K562 (cell line): ENCODE results near the gene ANKLE1. TPM values are rescaled to one million over a fixed set of nuclear protein-coding genes. Genes with fewer than 3 reads are reported as not detected.

ENCODE experiments used
- BRCA1 ChIP-seq, 2 experiments: fragments of 450-650 bp in 1 of 2; sonication (generic) in 1 of 2; formaldehyde crosslinking in 1 of 2; IDR thresholded peaks; 2 replicates each; pipeline versions ENCODE4 v1.5.0 to v1.6.1; 2017 to 2020; ENCODE audit warnings: mild to moderate bottlenecking in 1 of 2, missing genetic modification reagents in 1 of 2
- COPS2 ChIP-seq: fragments of 450-650 bp; conservative IDR thresholded peaks from 2 replicates; pipeline ENCODE4 v1.6.1; 2016; ENCODE audit warnings: mild to moderate bottlenecking, moderate library complexity
- ELF2 ChIP-seq: fragments of 250-450 bp; sonication (Bioruptor Pico); IDR thresholded peaks from 2 replicates; pipeline ENCODE4 v1.5.0; 2021; ENCODE audit warnings: mild to moderate bottlenecking
- FOXJ2 ChIP-seq: fragments of 200-800 bp; sonication (Bioruptor generic); IDR thresholded peaks from 2 replicates; pipeline ENCODE4 v1.6.1; 2016; ENCODE audit warnings: missing genetic modification characterization, missing compliant biosample characterization
- GATAD2B ChIP-seq: fragments of 450-650 bp; IDR thresholded peaks from 2 replicates; pipeline ENCODE4 v1.6.1; 2017; ENCODE audit warnings: mild to moderate bottlenecking, borderline replicate concordance
- MAFK ChIP-seq: IDR thresholded peaks from 2 replicates; pipeline ENCODE4 v1.6.1; 2011; ENCODE audit warnings: low read length, improper control_type of control experiment
- RBM15 ChIP-seq: fragments of 200-400 bp; formaldehyde crosslinking; IDR thresholded peaks from 2 replicates; pipeline ENCODE4 v1.6.1; 2018; ENCODE audit warnings: mild to moderate bottlenecking, low read length, moderate library complexity; ENCODE audit not compliant: insufficient read depth
- SMC3 ChIP-seq: conservative IDR thresholded peaks from 2 replicates; pipeline ENCODE4 v1.6.1; 2011; ENCODE audit warnings: low read depth, low read length, improper control_type of control experiment; ENCODE audit not compliant: insufficient read depth
- TAF1 ChIP-seq: IDR thresholded peaks from 2 replicates; pipeline ENCODE4 v1.6.1; 2011; ENCODE audit warnings: mild to moderate bottlenecking, low read length, moderate library complexity; ENCODE audit not compliant: insufficient read depth, control insufficient read depth, severe bottlenecking; ENCODE audit errors: extremely low read depth
- TCF7 ChIP-seq: sonication (generic); IDR thresholded peaks from 2 replicates; pipeline ENCODE4 v1.6.1; 2016; ENCODE audit warnings: antibody characterized with exemption, borderline replicate concordance
- TEAD1 ChIP-seq, 2 experiments: fragments of 450-650 bp in 1 of 2; sonication (generic) in 1 of 2; formaldehyde crosslinking; IDR thresholded peaks; 2 replicates each; pipeline versions ENCODE4 v1.4.0 to v1.8.0; 2020 to 2022; ENCODE audit warnings: mild to moderate bottlenecking in 2 of 2, missing genetic modification reagents in 1 of 2
- WHSC1 ChIP-seq: IDR thresholded peaks from one replicate; pipeline ENCODE4 v1.6.1; 2012; ENCODE audit warnings: low read length, control low read depth, inconsistent platforms
- ZNF197 ChIP-seq: fragments of 200-800 bp; sonication (Bioruptor generic); IDR thresholded peaks from 2 replicates; pipeline ENCODE4 v1.6.1; 2016; ENCODE audit warnings: low read depth, missing genetic modification characterization, missing compliant biosample characterization
- ZNF232 ChIP-seq: sonication (generic); formaldehyde crosslinking; IDR thresholded peaks from 2 replicates; pipeline ENCODE4 v1.8.0; 2022; ENCODE audit warnings: mild to moderate bottlenecking, missing genetic modification reagents
- ZNF263 ChIP-seq: sonication (generic); formaldehyde crosslinking; IDR thresholded peaks from 2 replicates; pipeline ENCODE4 v1.8.0; 2022; ENCODE audit warnings: mild to moderate bottlenecking, missing genetic modification reagents, borderline replicate concordance
- polyA plus RNA-seq, 8 experiments: library from polyadenylated mRNA; depleted of rRNA in 4 of 8; stranded (reverse) in 5 of 8; unstranded in 3 of 8; fragments of >200 nt; fragmentation: Nextera tagmentation in 2 of 8; fragmentation: Illumina TruSeq in 1 of 8; extraction: Ambion mirVana in 2 of 8; extraction: Trizol in 1 of 8; gene quantifications; 2 replicates each; pipeline versions ENCODE4 v1.2.1 to v1.2.3, GENCODE V29; 2011 to 2014; ENCODE audit warnings: inconsistent platforms in 1 of 8, missing spikeins in 1 of 8
- total RNA-seq, 7 experiments: library from RNA; depleted of rRNA in 6 of 7; stranded (reverse); fragments of >200 nt in 6 of 7; fragmentation: Illumina TruSeq in 2 of 7; extraction: Trizol in 2 of 7; gene quantifications; 2 replicates each; pipeline versions ENCODE4 v1.2.1 to v1.2.3, GENCODE V29; 2011 to 2021; ENCODE audit warnings: low replicate concordance in 1 of 7
- TF ChIP-seq, protein P1 (sequence below): fragments of 450-650 bp; IDR thresholded peaks from 2 replicates; pipeline ENCODE4 v1.6.1; 2017; ENCODE audit warnings: antibody characterized with exemption, mild to moderate bottlenecking
- TF ChIP-seq, protein P2 (sequence below): fragments of 250-450 bp; sonication (Bioruptor Pico); IDR thresholded peaks from 2 replicates; pipeline ENCODE4 v1.5.1; 2021; ENCODE audit warnings: mild to moderate bottlenecking
- TF ChIP-seq, protein P3 (sequence below): sonication (generic); formaldehyde crosslinking; IDR thresholded peaks from 2 replicates; pipeline ENCODE4 v1.8.0; 2022; ENCODE audit warnings: mild to moderate bottlenecking, missing genetic modification reagents, borderline replicate concordance
- TF ChIP-seq, protein P4 (sequence below): fragments of 450-650 bp; IDR thresholded peaks from 2 replicates; pipeline ENCODE4 v1.6.1; 2016; ENCODE audit warnings: low read depth, mild to moderate bottlenecking, moderate library complexity

ANKLE1 gene
- total and polyA plus RNA-seq, 9 of the 15 experiments (the other 6 are each of a cell fraction or from before 2014, with no cell fraction given): 0.63 to 9.2 (median 2.9) TPM

DNA sequence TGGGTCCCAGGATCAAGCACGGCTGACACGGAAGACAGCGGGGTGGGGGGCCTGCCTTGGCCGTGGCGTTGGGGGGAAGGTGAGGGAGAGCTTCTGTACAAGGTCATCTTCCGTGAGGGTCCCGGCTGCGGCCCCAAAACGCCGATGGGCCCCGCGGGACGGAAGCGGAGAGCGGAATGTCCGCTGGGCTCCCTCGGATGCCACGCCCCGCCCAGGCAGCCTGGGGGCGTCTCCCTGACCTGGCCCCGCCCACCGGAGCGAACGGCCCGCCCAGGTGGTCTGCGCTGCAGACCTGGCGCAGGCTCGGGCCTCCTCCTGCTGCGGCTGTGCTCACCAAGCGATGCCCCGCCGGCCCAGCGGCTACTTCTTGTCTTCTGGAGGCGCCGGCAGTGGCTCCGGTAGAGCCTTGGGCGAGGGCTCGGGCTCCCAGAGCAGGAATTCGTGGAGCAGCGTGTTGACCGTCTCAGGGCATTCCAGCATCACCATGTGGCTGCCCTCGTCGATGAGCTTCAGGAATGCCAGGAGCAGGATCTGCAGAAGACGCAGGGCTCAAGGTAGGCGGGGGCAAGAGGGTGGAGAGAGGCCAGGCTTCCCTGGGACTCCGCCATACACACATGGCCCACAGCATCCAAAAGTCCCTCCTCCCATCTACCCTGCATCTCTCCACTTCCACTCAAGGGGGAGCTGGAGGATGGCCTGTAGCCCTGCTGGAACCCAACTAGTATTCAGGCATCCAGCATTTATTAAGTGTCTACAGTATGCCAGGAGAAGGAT is 10.8 kb downstream of the ANKLE1 start (continued):
- TF ChIP-seq, protein P1, sequence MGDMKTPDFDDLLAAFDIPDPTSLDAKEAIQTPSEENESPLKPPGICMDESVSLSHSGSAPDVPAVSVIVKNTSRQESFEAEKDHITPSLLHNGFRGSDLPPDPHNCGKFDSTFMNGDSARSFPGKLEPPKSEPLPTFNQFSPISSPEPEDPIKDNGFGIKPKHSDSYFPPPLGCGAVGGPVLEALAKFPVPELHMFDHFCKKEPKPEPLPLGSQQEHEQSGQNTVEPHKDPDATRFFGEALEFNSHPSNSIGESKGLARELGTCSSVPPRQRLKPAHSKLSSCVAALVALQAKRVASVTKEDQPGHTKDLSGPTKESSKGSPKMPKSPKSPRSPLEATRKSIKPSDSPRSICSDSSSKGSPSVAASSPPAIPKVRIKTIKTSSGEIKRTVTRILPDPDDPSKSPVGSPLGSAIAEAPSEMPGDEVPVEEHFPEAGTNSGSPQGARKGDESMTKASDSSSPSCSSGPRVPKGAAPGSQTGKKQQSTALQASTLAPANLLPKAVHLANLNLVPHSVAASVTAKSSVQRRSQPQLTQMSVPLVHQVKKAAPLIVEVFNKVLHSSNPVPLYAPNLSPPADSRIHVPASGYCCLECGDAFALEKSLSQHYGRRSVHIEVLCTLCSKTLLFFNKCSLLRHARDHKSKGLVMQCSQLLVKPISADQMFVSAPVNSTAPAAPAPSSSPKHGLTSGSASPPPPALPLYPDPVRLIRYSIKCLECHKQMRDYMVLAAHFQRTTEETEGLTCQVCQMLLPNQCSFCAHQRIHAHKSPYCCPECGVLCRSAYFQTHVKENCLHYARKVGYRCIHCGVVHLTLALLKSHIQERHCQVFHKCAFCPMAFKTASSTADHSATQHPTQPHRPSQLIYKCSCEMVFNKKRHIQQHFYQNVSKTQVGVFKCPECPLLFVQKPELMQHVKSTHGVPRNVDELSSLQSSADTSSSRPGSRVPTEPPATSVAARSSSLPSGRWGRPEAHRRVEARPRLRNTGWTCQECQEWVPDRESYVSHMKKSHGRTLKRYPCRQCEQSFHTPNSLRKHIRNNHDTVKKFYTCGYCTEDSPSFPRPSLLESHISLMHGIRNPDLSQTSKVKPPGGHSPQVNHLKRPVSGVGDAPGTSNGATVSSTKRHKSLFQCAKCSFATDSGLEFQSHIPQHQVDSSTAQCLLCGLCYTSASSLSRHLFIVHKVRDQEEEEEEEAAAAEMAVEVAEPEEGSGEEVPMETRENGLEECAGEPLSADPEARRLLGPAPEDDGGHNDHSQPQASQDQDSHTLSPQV: no peak
- TF ChIP-seq TEAD1 (CRISPR knock-in tag; IDR thresholded peaks at IDR 0.05) (peak in 1 of 2 experiments; percentile 87; a peak in 2 of 4 replicates), ZNF232 (CRISPR knock-in tag) (no peak), MAFK (0 out of 2 replicates have a peak, but pooled peaks have one; percentile 18), ZNF263 (CRISPR knock-in tag) (peak; percentile 71), FOXJ2 (tag) (no peak), GATAD2B (no peak; the same call in 1 of the 2 replicates), RBM15 (no peak), TAF1 (peak; percentile 27), COPS2 (no peak), ELF2 (no peak), ZNF197 (CRISPR knock-in tag) (no peak), SMC3 (peak; percentile 69), BRCA1 (IDR thresholded peaks at IDR 0.05) (no peak), BRCA1 (CRISPR knock-in tag; IDR thresholded peaks at IDR 0.05) (no peak), TCF7 (no peak), WHSC1 (no peak)
- TF ChIP-seq, protein P2, sequence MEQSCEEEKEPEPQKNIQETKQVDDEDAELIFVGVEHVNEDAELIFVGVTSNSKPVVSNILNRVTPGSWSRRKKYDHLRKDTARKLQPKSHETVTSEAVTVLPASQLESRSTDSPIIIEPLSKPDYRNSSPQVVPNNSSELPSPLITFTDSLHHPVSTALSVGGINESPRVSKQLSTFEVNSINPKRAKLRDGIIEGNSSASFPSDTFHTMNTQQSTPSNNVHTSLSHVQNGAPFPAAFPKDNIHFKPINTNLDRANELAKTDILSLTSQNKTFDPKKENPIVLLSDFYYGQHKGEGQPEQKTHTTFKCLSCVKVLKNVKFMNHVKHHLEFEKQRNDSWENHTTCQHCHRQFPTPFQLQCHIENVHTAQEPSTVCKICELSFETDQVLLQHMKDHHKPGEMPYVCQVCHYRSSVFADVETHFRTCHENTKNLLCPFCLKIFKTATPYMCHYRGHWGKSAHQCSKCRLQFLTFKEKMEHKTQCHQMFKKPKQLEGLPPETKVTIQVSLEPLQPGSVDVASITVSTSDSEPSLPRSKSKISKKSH (CRISPR knock-in tag): no peak
- TF ChIP-seq, protein P3, sequence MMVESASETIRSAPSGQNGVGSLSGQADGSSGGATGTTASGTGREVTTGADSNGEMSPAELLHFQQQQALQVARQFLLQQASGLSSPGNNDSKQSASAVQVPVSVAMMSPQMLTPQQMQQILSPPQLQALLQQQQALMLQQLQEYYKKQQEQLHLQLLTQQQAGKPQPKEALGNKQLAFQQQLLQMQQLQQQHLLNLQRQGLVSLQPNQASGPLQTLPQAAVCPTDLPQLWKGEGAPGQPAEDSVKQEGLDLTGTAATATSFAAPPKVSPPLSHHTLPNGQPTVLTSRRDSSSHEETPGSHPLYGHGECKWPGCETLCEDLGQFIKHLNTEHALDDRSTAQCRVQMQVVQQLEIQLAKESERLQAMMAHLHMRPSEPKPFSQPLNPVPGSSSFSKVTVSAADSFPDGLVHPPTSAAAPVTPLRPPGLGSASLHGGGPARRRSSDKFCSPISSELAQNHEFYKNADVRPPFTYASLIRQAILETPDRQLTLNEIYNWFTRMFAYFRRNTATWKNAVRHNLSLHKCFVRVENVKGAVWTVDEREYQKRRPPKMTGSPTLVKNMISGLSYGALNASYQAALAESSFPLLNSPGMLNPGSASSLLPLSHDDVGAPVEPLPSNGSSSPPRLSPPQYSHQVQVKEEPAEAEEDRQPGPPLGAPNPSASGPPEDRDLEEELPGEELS (CRISPR knock-in tag): no peak
- TF ChIP-seq, protein P4, sequence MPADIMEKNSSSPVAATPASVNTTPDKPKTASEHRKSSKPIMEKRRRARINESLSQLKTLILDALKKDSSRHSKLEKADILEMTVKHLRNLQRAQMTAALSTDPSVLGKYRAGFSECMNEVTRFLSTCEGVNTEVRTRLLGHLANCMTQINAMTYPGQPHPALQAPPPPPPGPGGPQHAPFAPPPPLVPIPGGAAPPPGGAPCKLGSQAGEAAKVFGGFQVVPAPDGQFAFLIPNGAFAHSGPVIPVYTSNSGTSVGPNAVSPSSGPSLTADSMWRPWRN: no peak
